ENCODE data around the gene TGFBR2.

DNA sequence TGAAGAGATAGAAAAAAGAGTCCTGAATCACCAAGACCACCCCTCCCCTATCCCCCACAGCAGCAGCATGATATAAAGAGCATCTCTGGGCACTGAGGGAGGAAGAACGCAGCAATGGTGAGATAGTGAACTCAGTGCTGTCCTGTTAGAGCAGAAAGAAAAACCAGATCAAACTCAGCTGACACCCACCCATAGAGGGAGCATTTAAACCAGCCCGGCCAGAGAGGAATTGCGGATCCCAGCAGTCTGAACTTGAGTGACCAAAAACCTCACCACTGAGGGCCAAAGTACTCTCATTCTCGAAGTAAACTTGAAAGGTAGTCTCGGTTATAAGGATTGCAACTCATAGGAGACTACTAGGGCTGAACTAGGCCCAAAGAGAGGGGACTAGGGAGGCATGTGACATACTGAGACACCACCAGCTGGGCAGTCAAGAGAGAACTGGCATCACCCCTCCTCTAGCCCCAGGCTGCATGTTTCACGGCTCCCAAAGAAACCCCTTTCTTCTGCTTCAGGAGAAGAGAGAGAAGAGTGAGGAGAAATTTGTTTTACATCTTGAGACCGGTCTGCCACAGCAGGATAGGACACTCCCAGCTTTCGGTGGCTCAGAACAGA, 39.2 kb upstream of the TGFBR2 start:
- TF ChIP-seq, protein P1, sequence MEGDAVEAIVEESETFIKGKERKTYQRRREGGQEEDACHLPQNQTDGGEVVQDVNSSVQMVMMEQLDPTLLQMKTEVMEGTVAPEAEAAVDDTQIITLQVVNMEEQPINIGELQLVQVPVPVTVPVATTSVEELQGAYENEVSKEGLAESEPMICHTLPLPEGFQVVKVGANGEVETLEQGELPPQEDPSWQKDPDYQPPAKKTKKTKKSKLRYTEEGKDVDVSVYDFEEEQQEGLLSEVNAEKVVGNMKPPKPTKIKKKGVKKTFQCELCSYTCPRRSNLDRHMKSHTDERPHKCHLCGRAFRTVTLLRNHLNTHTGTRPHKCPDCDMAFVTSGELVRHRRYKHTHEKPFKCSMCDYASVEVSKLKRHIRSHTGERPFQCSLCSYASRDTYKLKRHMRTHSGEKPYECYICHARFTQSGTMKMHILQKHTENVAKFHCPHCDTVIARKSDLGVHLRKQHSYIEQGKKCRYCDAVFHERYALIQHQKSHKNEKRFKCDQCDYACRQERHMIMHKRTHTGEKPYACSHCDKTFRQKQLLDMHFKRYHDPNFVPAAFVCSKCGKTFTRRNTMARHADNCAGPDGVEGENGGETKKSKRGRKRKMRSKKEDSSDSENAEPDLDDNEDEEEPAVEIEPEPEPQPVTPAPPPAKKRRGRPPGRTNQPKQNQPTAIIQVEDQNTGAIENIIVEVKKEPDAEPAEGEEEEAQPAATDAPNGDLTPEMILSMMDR (IDR thresholded peaks at IDR 0.05; ENCODE audit: insufficient read depth, low read length, poor library complexity, severe bottlenecking): no peak
- TF ChIP-seq EZH2phosphoT487 (conservative IDR thresholded peaks at IDR 0.05; ENCODE audit: low read length): no peak

Measured in SU-DHL-6 (cell line).